K562 (cell line): ENCODE measurements around the gene KATNAL1. TPM values are rescaled to one million over a fixed set of nuclear protein-coding genes. Genes with fewer than 3 reads are reported as not detected.

ENCODE experiments used
- ATAC-seq: fragments of 200-7000 bp; cut with Tn5 transposase; 3 replicates; pipeline ENCODE4 v1.9.1; 2020; ENCODE audit warnings: moderate library complexity
- BruUV-seq: library from RNA; stranded (reverse); fragments of 400-500 nt; replicated peaks from 2 replicates; lab custom pipeline; 2021; lab: Mats Ljungman, UMichigan
- CTCF ChIA-PET: fragments of 300-600 bp; formaldehyde crosslinking; extraction: SDS; loops from one replicate; lab custom pipeline; 2021; ENCODE audit warnings: low intra/inter-chr PET ratio; lab: Yijun Ruan, JAX
- POLR2A ChIA-PET: fragments of 300-600, 350-650 bp; sonication (Branson Sonifier 250); formaldehyde crosslinking; extraction: SDS; loops from one replicate; lab custom pipeline; 2021; ENCODE audit warnings: antibody characterized with exemption, inconsistent platforms; lab: Yijun Ruan, JAX
- DNase-seq, 4 experiments: peaks; one replicate each; pipeline versions ENCODE4 v3.0.0 to v3.0.0-alpha.2; 2011 to 2018; ENCODE audit warnings: low spot score in 3 of 4, mixed read lengths in 3 of 4; ENCODE audit errors: extremely low read depth in 1 of 4
- FAIRE-seq: peaks from 2 replicates; lab custom pipeline; 2011; peaks lifted over from hg19 to GRCh38; lab: Jason Lieb, UNC
- H2AFZ ChIP-seq: 2 replicates; pipeline ENCODE4 v1.6.0; 2011; ENCODE audit warnings: low read depth, low read length, control low read depth, inconsistent platforms
- H3K27ac ChIP-seq: fragments of 200-600 bp; 3 replicates; pipeline ENCODE4 v1.8.0; 2011; ENCODE audit warnings: low read depth, mild to moderate bottlenecking, control low read depth, inconsistent platforms, low read length, moderate library complexity, mixed read lengths; ENCODE audit errors: extremely low read depth
- H3K27me3 ChIP-seq, 2 experiments: fragments of 300-600 bp in 1 of 2; 2 replicates in 1 of 2; 3 replicates in 1 of 2; pipeline versions ENCODE4 v1.6.0 to v1.8.0; 2011; ENCODE audit warnings: inconsistent platforms in 2 of 2, low read length in 2 of 2, mild to moderate bottlenecking in 1 of 2, mixed read lengths in 1 of 2, moderate library complexity in 1 of 2; ENCODE audit not compliant: control insufficient read depth in 2 of 2, insufficient read depth in 2 of 2
- H3K36me3 ChIP-seq: fragments of 300-600 bp; 3 replicates; pipeline ENCODE4 v1.8.0; 2011; ENCODE audit warnings: mild to moderate bottlenecking, low read length, inconsistent platforms; ENCODE audit not compliant: control insufficient read depth, insufficient read depth
- H3K4me1 ChIP-seq, 2 experiments: fragments of 200-600 bp in 1 of 2; replicated peaks in 1 of 2; 2 replicates in 1 of 2; 3 replicates in 1 of 2; pipeline versions ENCODE4 v1.5.1 to v1.8.0; 2011; ENCODE audit warnings: inconsistent platforms in 2 of 2, low read length in 2 of 2, mild to moderate bottlenecking in 1 of 2, mixed read lengths in 1 of 2, moderate library complexity in 1 of 2; ENCODE audit not compliant: control insufficient read depth in 2 of 2, insufficient read depth in 2 of 2
- H3K4me2 ChIP-seq: 2 replicates; pipeline ENCODE4 v1.6.1; 2011; ENCODE audit warnings: low read length, control low read depth, inconsistent platforms, mixed read lengths; ENCODE audit not compliant: insufficient read depth
- H3K4me3 ChIP-seq: fragments of 200-600 bp; sonication (generic), shearing (Covaris generic); 2 replicates; pipeline ENCODE4 v1.5.1; 2016; ENCODE audit warnings: control low read depth, inconsistent platforms
- H3K79me2 ChIP-seq: fragments of 200-600 bp; 3 replicates; pipeline ENCODE4 v1.8.0; 2011; ENCODE audit warnings: low read length, inconsistent platforms; ENCODE audit not compliant: control insufficient read depth, insufficient read depth
- H3K9ac ChIP-seq, 2 experiments: 2 replicates each; pipeline versions ENCODE4 v1.6.0 to v1.6.1; 2011; ENCODE audit warnings: low read depth in 2 of 2, low read length in 2 of 2, control low read depth in 1 of 2, inconsistent platforms in 1 of 2, mild to moderate bottlenecking in 1 of 2, mixed read lengths in 1 of 2; ENCODE audit not compliant: insufficient read depth in 1 of 2
- H3K9me1 ChIP-seq: one replicate; pipeline ENCODE4 v1.6.0; 2011; ENCODE audit warnings: inconsistent platforms, mild to moderate bottlenecking, low read length, moderate library complexity; ENCODE audit not compliant: control insufficient read depth, insufficient read depth
- H3K9me3 ChIP-seq: replicated peaks from 2 replicates; pipeline ENCODE4 v1.5.1; 2011; ENCODE audit warnings: low read depth, low read length, inconsistent platforms; ENCODE audit not compliant: control insufficient read depth, insufficient read depth
- H4K20me1 ChIP-seq: replicated peaks from 2 replicates; pipeline ENCODE4 v1.6.1; 2011; ENCODE audit warnings: low read length, inconsistent platforms, mixed read lengths; ENCODE audit not compliant: control insufficient read depth, insufficient read depth
- CHD1 ChIP-seq: fragments of 200-600 bp; sonication (generic); IDR thresholded peaks from one replicate; pipeline ENCODE4 v1.6.1; 2012; ENCODE audit warnings: mild to moderate bottlenecking, moderate library complexity, low read length, inconsistent platforms
- SFPQ ChIP-seq: fragments of 200-400 bp; formaldehyde crosslinking; IDR thresholded peaks from 2 replicates; pipeline ENCODE4 v1.6.1; 2017; ENCODE audit warnings: mild to moderate bottlenecking, low read depth, low read length, moderate library complexity
- TAF9B ChIP-seq: fragments of 450-650 bp; IDR thresholded peaks from 2 replicates; pipeline ENCODE4 v1.6.1; 2018; ENCODE audit warnings: mild to moderate bottlenecking; ENCODE audit not compliant: partially characterized antibody
- ZNF324 ChIP-seq: fragments of 250-450 bp; sonication (Bioruptor Pico); IDR thresholded peaks from 2 replicates; pipeline ENCODE4 v1.4.0; 2020; ENCODE audit warnings: mild to moderate bottlenecking
- ZSCAN29 ChIP-seq: fragments of 450-650 bp; IDR thresholded peaks from 2 replicates; pipeline ENCODE4 v1.6.1; 2017
- WGBS: fragments of 100-300 bp; shearing (Covaris generic); methylation state at CpG from one replicate; pipeline ENCODE4 v1.1.6; 2016; ENCODE audit warnings: low coverage, mixed read lengths; ENCODE audit not compliant: insufficient coverage; ENCODE audit errors: missing lambda C conversion rate; 5-methylcytosine and 5-hydroxymethylcytosine counted together
- in situ Hi-C: fragments of 300-500 bp; cut with MboI; formaldehyde crosslinking; loops from 4 replicates; pipeline ENCODE4 v1.15.0; 2018; ENCODE audit warnings: inconsistent platforms, mixed read lengths
- intact Hi-C: fragments of 100-400 bp; cut with micrococcal nuclease; formaldehyde crosslinking; loops from 2 replicates; pipeline ENCODE4 v1.14.2; 2022
- polyA plus RNA-seq, 8 experiments: library from polyadenylated mRNA; depleted of rRNA in 4 of 8; stranded (reverse) in 5 of 8; unstranded in 3 of 8; fragments of >200 nt; fragmentation: Nextera tagmentation in 2 of 8; fragmentation: Illumina TruSeq in 1 of 8; extraction: Ambion mirVana in 2 of 8; extraction: Trizol in 1 of 8; gene quantifications; 2 replicates each; pipeline versions ENCODE4 v1.2.1 to v1.2.3, GENCODE V29; 2011 to 2014; ENCODE audit warnings: inconsistent platforms in 1 of 8, missing spikeins in 1 of 8
- total RNA-seq, 7 experiments: library from RNA; depleted of rRNA in 6 of 7; stranded (reverse); fragments of >200 nt in 6 of 7; fragmentation: Illumina TruSeq in 2 of 7; extraction: Trizol in 2 of 7; gene quantifications; 2 replicates each; pipeline versions ENCODE4 v1.2.1 to v1.2.3, GENCODE V29; 2011 to 2021; ENCODE audit warnings: low replicate concordance in 1 of 7

KATNAL1 gene
- total and polyA plus RNA-seq, 9 of the 15 experiments (the other 6 are each of a cell fraction or from before 2014, with no cell fraction given) = 2.5 to 8.2 (median 5.5) TPM

- TF ChIP-seq SFPQ = no peak
- TF ChIP-seq, all 486 proteins: peak for 44
These were observed 1.2 kb upstream of the KATNAL1 start (continued) for GRCh38 chr13:30308548-30308947.

- Histone ChIP-seq H3K9me3 (no peaks in the 10 kb centered on the region), H3K9me1 (no peaks in the 10 kb centered on the region), H2AFZ (peak overlapping the region; percentile 94), H3K4me1 (peaks cover 5 to 27% of the 10 kb centered on the region in 2 experiments; a peak in 4 of 5 replicates), H3K79me2 (peaks cover 45% of the 10 kb centered on the region), H3K27me3 (no peaks in the 10 kb centered on the region), H3K4me2 (peak overlapping the region; percentile 82), H3K4me3 (peak overlapping the region; percentile 82), H3K36me3 (no peaks in the 10 kb centered on the region), H3K9ac (peak overlapping the region; percentile 84 to 97; a peak in 3 of 4 replicates), H3K27ac (peak overlapping the region; percentile 91), H4K20me1 (no peaks in the 10 kb centered on the region)
- 0% methylated on average over 8 of the region's 8 CpGs for WGBS
- intact Hi-C loops (loop anchor here (5.0 kb wide), 1 partner anchor 159 kb away; the partner anchor contains the start of gene HMGB1), in situ Hi-C loops (no loop called here)
- ATAC-seq = no peak
- BruUV-seq = no TSS peak
- TF ChIP-seq ZSCAN29 = 0 out of 2 replicates have a peak, but pooled peaks have one; percentile 2
- peak; percentile 12 for TF ChIP-seq CHD1
- TF ChIP-seq ZNF324 (CRISPR knock-in tag) = no peak
- TF ChIP-seq TAF9B = peak; percentile 11
- TF ChIP-seq, all 486 proteins: peak for 3
- DNase-seq (no peak), FAIRE-seq (no peak)
- ChIA-PET POLR2A (interaction anchor here (0.6 to 3.1 kb wide), 4 partner anchors 10 to 158 kb away, joined by 3 to 16 read pairs (median 6); no protein-coding TSS in a partner anchor), CTCF (no interaction called here)
These were observed 580 bp upstream of the KATNAL1 start for GRCh38 chr13:30307971-30308290.
